H9 (cell line): Measurements from ENCODE around the gene CRYGN. TPM values are rescaled to one million over a fixed set of nuclear protein-coding genes. Genes with fewer than 3 reads are reported as not detected.

Source experiments
- DNase-seq: peaks from one replicate; pipeline ENCODE4 v3.0.0-alpha.2; 2017
- H2AFZ ChIP-seq: one replicate; pipeline ENCODE4 v1.6.1; 2013; ENCODE audit warnings: mild to moderate bottlenecking, low read length, control low read depth, moderate library complexity
- H2AK5ac ChIP-seq: 2 replicates; pipeline ENCODE4 v1.6.1; 2013; ENCODE audit warnings: low read length, control low read depth, mixed read lengths; ENCODE audit not compliant: insufficient read length
- H2BK120ac ChIP-seq: one replicate; pipeline ENCODE4 v1.6.1; 2013; ENCODE audit warnings: low read depth, mild to moderate bottlenecking, low read length, control low read depth, inconsistent platforms; ENCODE audit not compliant: poor library complexity, severe bottlenecking
- H2BK12ac ChIP-seq: 2 replicates; pipeline ENCODE4 v1.6.1; 2013; ENCODE audit warnings: low read length, control low read depth, mixed read lengths, low read depth; ENCODE audit not compliant: insufficient read length
- H2BK15ac ChIP-seq: 2 replicates; pipeline ENCODE4 v1.6.1; 2013; ENCODE audit warnings: low read depth, low read length, control low read depth
- H2BK20ac ChIP-seq: one replicate; pipeline ENCODE4 v1.6.1; 2013; ENCODE audit warnings: low read depth, mild to moderate bottlenecking, low read length, control low read depth, inconsistent platforms; ENCODE audit not compliant: poor library complexity, severe bottlenecking
- H2BK5ac ChIP-seq: 2 replicates; pipeline ENCODE4 v1.6.1; 2013; ENCODE audit warnings: low read length, control low read depth, mixed read lengths; ENCODE audit not compliant: insufficient read length
- H3K14ac ChIP-seq: 2 replicates; pipeline ENCODE4 v1.6.1; 2013; ENCODE audit warnings: low read length, control low read depth; ENCODE audit not compliant: insufficient read depth
- H3K18ac ChIP-seq: 2 replicates; pipeline ENCODE4 v1.6.1; 2013; ENCODE audit warnings: low read depth, mild to moderate bottlenecking, mixed read lengths, low read length, control low read depth; ENCODE audit not compliant: insufficient read length
- H3K23ac ChIP-seq: 2 replicates; pipeline ENCODE4 v1.6.1; 2013; ENCODE audit warnings: low read length, control low read depth, mixed read lengths, low read depth; ENCODE audit not compliant: insufficient read length
- H3K23me2 ChIP-seq: 2 replicates; pipeline ENCODE4 v1.6.1; 2013; ENCODE audit warnings: low read depth, mild to moderate bottlenecking, mixed read lengths, low read length, control low read depth; ENCODE audit not compliant: insufficient read length, poor library complexity, severe bottlenecking
- H3K27ac ChIP-seq: 2 replicates; pipeline ENCODE4 v1.5.1; 2013; ENCODE audit warnings: low read length, control low read depth, mixed read lengths, low read depth; ENCODE audit not compliant: insufficient read length
- H3K27me3 ChIP-seq: 2 replicates; pipeline ENCODE4 v1.6.1; 2013; ENCODE audit warnings: low read length, control low read depth, inconsistent platforms; ENCODE audit not compliant: insufficient read depth
- H3K4ac ChIP-seq: 2 replicates; pipeline ENCODE4 v1.6.1; 2013; ENCODE audit warnings: low read depth, mild to moderate bottlenecking, control low read depth, inconsistent platforms, low read length, moderate library complexity
- H3K4me1 ChIP-seq: 2 replicates; pipeline ENCODE4 v1.6.1; 2013; ENCODE audit warnings: low read length, control low read depth, inconsistent platforms; ENCODE audit not compliant: insufficient read depth
- H3K4me2 ChIP-seq: 2 replicates; pipeline ENCODE4 v1.6.1; 2013; ENCODE audit warnings: low read length, control low read depth, mixed read lengths; ENCODE audit not compliant: insufficient read length, insufficient read depth
- H3K56ac ChIP-seq: 2 replicates; pipeline ENCODE4 v1.6.1; 2013; ENCODE audit warnings: low read depth, mild to moderate bottlenecking, mixed read lengths, low read length, control low read depth; ENCODE audit not compliant: insufficient read length
- H3K79me1 ChIP-seq: 2 replicates; pipeline ENCODE4 v1.6.1; 2013; ENCODE audit warnings: low read depth, mild to moderate bottlenecking, moderate library complexity, low read length, control low read depth, inconsistent platforms; ENCODE audit not compliant: insufficient read depth, poor library complexity, severe bottlenecking
- H3K79me2 ChIP-seq: 2 replicates; pipeline ENCODE4 v1.6.1; 2013; ENCODE audit warnings: low read length, control low read depth, inconsistent platforms; ENCODE audit not compliant: insufficient read depth
- H3K9ac ChIP-seq: 2 replicates; pipeline ENCODE4 v1.6.1; 2013; ENCODE audit warnings: low read length, control low read depth, mixed read lengths; ENCODE audit not compliant: insufficient read length; ENCODE audit errors: extremely low read depth
- H3K9me3 ChIP-seq: one replicate; pipeline ENCODE4 v1.6.1; 2013; ENCODE audit warnings: low read depth, low read length, inconsistent platforms; ENCODE audit not compliant: control insufficient read depth
- H3T11ph ChIP-seq: one replicate; pipeline ENCODE4 v1.6.1; 2013; ENCODE audit warnings: mild to moderate bottlenecking, low read length, control low read depth, inconsistent platforms
- H4K20me1 ChIP-seq: one replicate; pipeline ENCODE4 v1.6.1; 2013; ENCODE audit not compliant: control insufficient read depth, insufficient read length, insufficient read depth
- H4K5ac ChIP-seq: 2 replicates; pipeline ENCODE4 v1.6.1; 2013; ENCODE audit warnings: low read depth, mild to moderate bottlenecking, mixed read lengths, low read length, control low read depth; ENCODE audit not compliant: insufficient read length
- H4K8ac ChIP-seq: replicated peaks from 2 replicates; pipeline ENCODE4 v1.6.1; 2013; ENCODE audit warnings: low read length, control low read depth, mixed read lengths, low read depth; ENCODE audit not compliant: insufficient read length
- H4K91ac ChIP-seq: 2 replicates; pipeline ENCODE4 v1.6.1; 2013; ENCODE audit warnings: low read depth, mild to moderate bottlenecking, moderate library complexity, mixed read lengths, low read length, control low read depth; ENCODE audit not compliant: insufficient read length
- H3K27ac Mint-ChIP-seq, 3 experiments: 2 replicates in 2 of 3; 3 replicates in 1 of 3; pipeline ENCODE4 v1.8.0; 2020 to 2021; ENCODE audit warnings: mixed read lengths in 3 of 3, mild to moderate bottlenecking in 1 of 3, moderate library complexity in 1 of 3
- H3K27me3 Mint-ChIP-seq: 2 replicates; pipeline ENCODE4 v1.8.0; 2021; ENCODE audit warnings: low read depth, mild to moderate bottlenecking, moderate library complexity, mixed read lengths
- H3K36me3 Mint-ChIP-seq, 3 experiments: 2 replicates in 2 of 3; 3 replicates in 1 of 3; pipeline ENCODE4 v1.8.0; 2020 to 2021; ENCODE audit warnings: low read depth in 3 of 3, mixed read lengths in 3 of 3; ENCODE audit not compliant: insufficient read depth in 1 of 3
- H3K4me1 Mint-ChIP-seq, 2 experiments: 2 replicates each; pipeline ENCODE4 v1.8.0; 2020; ENCODE audit warnings: mixed read lengths in 2 of 2
- H3K4me3 Mint-ChIP-seq, 2 experiments: 2 replicates in 1 of 2; 3 replicates in 1 of 2; pipeline ENCODE4 v1.8.0; 2020 to 2021; ENCODE audit warnings: mild to moderate bottlenecking in 2 of 2, mixed read lengths in 2 of 2, moderate library complexity in 1 of 2
- H3K9me3 Mint-ChIP-seq, 2 experiments: 2 replicates in 1 of 2; 3 replicates in 1 of 2; pipeline ENCODE4 v1.8.0; 2020; ENCODE audit warnings: mild to moderate bottlenecking in 2 of 2, mixed read lengths in 2 of 2, moderate library complexity in 1 of 2
- CTCF ChIP-seq: fragments of 200-600 bp; sonication (generic); conservative IDR thresholded peaks from 3 replicates; pipeline ENCODE4 v1.8.0; 2021; ENCODE audit warnings: antibody characterized with exemption, mild to moderate bottlenecking
- WGBS: extraction: QIAGEN DNeasy Blood & Tissue Kit; methylation state at CpG from one replicate; pipeline ENCODE4 v1.1.7; 2013; ENCODE audit warnings: missing lambda C conversion rate, low lambda C conversion rate, mixed read lengths; ENCODE audit not compliant: insufficient read length; ENCODE audit errors: extremely low coverage; 5-methylcytosine and 5-hydroxymethylcytosine counted together
- total RNA-seq: library from RNA; stranded (reverse); gene quantifications from 2 replicates; pipeline ENCODE4 v1.2.1, GENCODE V29; 2021

CRYGN gene
- total RNA-seq, 1 experiment from 2014 or later, result 1.8 TPM

- Histone ChIP-seq H3K79me1 (no peaks in the 10 kb centered on the region), H3K23ac (no peak overlapping the region), H2BK20ac (no peak overlapping the region), H2BK12ac (no peak overlapping the region), H3K9ac (no peak overlapping the region), H3K79me2 (no peaks in the 10 kb centered on the region), H4K5ac (no peak overlapping the region), H3K9me3 (no peaks in the 10 kb centered on the region), H2BK5ac (no peak overlapping the region), H3K14ac (no peak overlapping the region), H3K56ac (no peak overlapping the region), H4K20me1 (no peaks in the 10 kb centered on the region), H3K18ac (no peak overlapping the region), H3K27ac (no peak overlapping the region), H4K8ac (no peak overlapping the region), H3K4ac (no peak overlapping the region), H2BK120ac (no peak overlapping the region), H4K91ac (no peak overlapping the region), H2BK15ac (no peak overlapping the region), H2AFZ (no peak overlapping the region), H3K4me2 (no peak overlapping the region), H2AK5ac (no peak overlapping the region), H3K4me1 (no peaks in the 10 kb centered on the region; the same call in 1 of the 2 replicates), H3T11ph (no peak overlapping the region), H3K23me2 (no peaks in the 10 kb centered on the region), H3K27me3 (no peaks in the 10 kb centered on the region)
- Mint-ChIP-seq H3K27ac (no peak overlapping the region), H3K9me3 (peaks cover 7 to 25% of the 10 kb centered on the region in 2 experiments; a peak in 4 of 5 replicates), H3K4me3 (no peak overlapping the region), H3K36me3 (peaks cover 0 to 11% (median 0%) of the 10 kb centered on the region in 3 experiments; a peak in 2 of 7 replicates), H3K4me1 (peaks cover 26 to 33% of the 10 kb centered on the region in 2 experiments), H3K27me3 (peaks cover 48% of the 10 kb centered on the region)
- no peak for TF ChIP-seq CTCF
- WGBS, result no CpG with 5 or more reads among the region's 5 CpGs
- no peak for DNase-seq
Measured at GRCh38 chr7:151424799-151425198, 15.1 kb downstream of the CRYGN start.
